ENCODE data around the gene GFY.

GRCh38 chr19:49462492-49462891 lies 37.3 kb downstream of the GFY start:
- TF ChIP-seq POLR2A (IDR thresholded peaks at IDR 0.05) = no peak
- TF ChIP-seq POLR2AphosphoS5 (IDR thresholded peaks at IDR 0.05; ENCODE audit: insufficient read depth in 1 of 2, low read depth in 1 of 2) = no peak
- no peak for TF ChIP-seq CTCF (IDR thresholded peaks at IDR 0.05)

Measured in vagina (tissue), 2 donors.